Activated CD4-positive, alpha-beta T cell treated with anti-CD3 and anti-CD28 coated beads, Interleukin-10, Interleukin-2, amounts not matched to agents 100 ng/mL and 50 ng/mL, durations not matched to agents 16 hours and 8 hours (primary cell): Measurements from ENCODE around the gene SOCS3.

Experiments used
- DNase-seq: peaks from one replicate; pipeline ENCODE4 v3.0.0-alpha.2; 2020

The SOCS3 gene

GRCh38 chr17:78366109-78366848, 6.4 kb upstream of the SOCS3 start:
- no peak for DNase-seq

- DNase-seq, result no peak
Measured at GRCh38 chr17:78365561-78366108, 5.8 kb upstream of the SOCS3 start.

- DNase-seq, result peak; percentile 59
Measured at GRCh38 chr17:78364436-78365281, 4.8 kb upstream of the SOCS3 start.

GRCh38 chr17:78362671-78363070, 2.8 kb upstream of the SOCS3 start:
- DNase-seq, result no peak

GRCh38 chr17:78362232-78362631, 2.4 kb upstream of the SOCS3 start:
- no peak for DNase-seq

GRCh38 chr17:78361225-78361701, 1.4 kb upstream of the SOCS3 start:
- DNase-seq, result no peak

GRCh38 chr17:78360371-78361224, 721 bp upstream of the SOCS3 start:
- DNase-seq, result peak; percentile 95

- peak; percentile 43 for DNase-seq
Measured at GRCh38 chr17:78359321-78359996, 418 bp downstream of the SOCS3 start.

- DNase-seq, result peak; percentile 47
Measured at GRCh38 chr17:78358538-78359320, 1.1 kb downstream of the SOCS3 start.

GRCh38 chr17:78357672-78358537, 2.0 kb downstream of the SOCS3 start:
- no peak for DNase-seq

GRCh38 chr17:78357177-78357586, 2.7 kb downstream of the SOCS3 start:
- DNase-seq, result no peak

GRCh38 chr17:78356101-78356713, 3.7 kb downstream of the SOCS3 start:
- DNase-seq, result peak; percentile 97

GRCh38 chr17:78355701-78356100, 4.2 kb downstream of the SOCS3 start:
- no peak for DNase-seq

- peak; percentile 50 for DNase-seq
Measured at GRCh38 chr17:78355045-78355641, 4.7 kb downstream of the SOCS3 start.

- DNase-seq, result no peak
Measured at GRCh38 chr17:78353834-78354233, 6.0 kb downstream of the SOCS3 start.

- DNase-seq, result no peak
Measured at GRCh38 chr17:78351449-78352006, 8.3 kb downstream of the SOCS3 start.

GRCh38 chr17:78349891-78350642, 9.8 kb downstream of the SOCS3 start:
- DNase-seq, result no peak
